H54 (cell line): ENCODE results near the gene GABARAPL2.
"Not testable (repeated sequence)": the region's sequence is repeated elsewhere in the genome, so short reads cannot be mapped to it uniquely, and the experiment has no call there.

Experiments used
- DNase-seq: peaks from one replicate; pipeline ENCODE4 v3.0.0; 2011; ENCODE audit warnings: low spot score, mixed read lengths; ENCODE audit not compliant: insufficient read length
- FAIRE-seq: peaks from 3 replicates; lab custom pipeline; 2011; peaks lifted over from hg19 to GRCh38; lab: Jason Lieb, UNC
- POLR2A ChIP-seq: IDR thresholded peaks from 2 replicates; pipeline ENCODE4 v1.6.1; 2011; ENCODE audit warnings: low read depth, mild to moderate bottlenecking, low read length

GABARAPL2 gene

DNA sequence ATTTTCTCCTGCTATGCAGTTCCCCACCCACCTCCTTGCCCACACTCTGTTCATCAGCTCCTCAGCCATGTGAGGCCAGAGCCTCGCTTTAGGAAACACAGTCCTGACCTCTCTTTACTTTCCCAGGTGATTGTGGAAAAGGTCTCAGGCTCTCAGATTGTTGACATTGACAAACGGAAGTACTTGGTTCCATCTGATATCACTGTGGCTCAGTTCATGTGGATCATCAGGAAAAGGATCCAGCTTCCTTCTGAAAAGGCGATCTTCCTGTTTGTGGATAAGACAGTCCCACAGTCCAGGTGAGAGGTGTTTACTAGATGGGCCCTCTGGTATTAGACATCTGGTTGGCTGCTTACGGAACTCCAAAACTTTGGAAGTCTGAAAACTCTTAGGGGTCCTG lies 1.7 kb downstream of the GABARAPL2 start:
- FAIRE-seq = no peak
- no peak for DNase-seq
- TF ChIP-seq POLR2A = no peak

DNA sequence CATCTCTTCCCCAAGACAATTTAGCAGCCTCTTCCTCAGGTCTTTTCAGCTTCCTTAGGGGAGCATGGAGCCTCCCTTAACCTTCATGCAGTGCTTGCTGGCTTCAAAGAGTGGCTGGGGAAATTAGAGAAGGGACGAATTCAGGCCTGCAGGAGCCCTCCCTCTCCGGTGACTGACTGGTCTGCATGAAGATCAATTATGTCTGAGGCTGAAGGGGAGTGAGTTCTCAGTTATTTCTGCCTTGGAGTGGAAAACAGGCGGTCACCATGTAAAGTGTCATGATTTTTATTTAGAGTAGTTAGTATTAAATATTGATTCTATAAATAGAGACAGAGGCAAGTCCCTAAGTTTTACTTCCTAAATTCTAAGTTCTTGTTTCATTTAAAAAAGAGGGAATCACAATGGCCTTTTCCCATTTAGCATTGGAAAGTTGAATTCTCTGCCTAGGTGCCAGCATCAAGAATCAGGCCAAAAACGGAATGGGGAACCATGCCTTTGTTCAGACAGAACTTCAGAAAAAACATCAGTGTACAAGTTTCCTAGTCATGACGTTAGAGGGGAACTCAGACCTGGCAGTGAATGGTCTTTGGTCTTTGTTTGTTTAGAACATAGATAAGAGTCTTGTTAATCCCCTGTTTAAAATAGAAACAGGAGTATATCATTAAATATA lies 4.4 kb downstream of the GABARAPL2 start:
- no peak for DNase-seq
- FAIRE-seq = no peak
- TF ChIP-seq POLR2A = no peak

DNA sequence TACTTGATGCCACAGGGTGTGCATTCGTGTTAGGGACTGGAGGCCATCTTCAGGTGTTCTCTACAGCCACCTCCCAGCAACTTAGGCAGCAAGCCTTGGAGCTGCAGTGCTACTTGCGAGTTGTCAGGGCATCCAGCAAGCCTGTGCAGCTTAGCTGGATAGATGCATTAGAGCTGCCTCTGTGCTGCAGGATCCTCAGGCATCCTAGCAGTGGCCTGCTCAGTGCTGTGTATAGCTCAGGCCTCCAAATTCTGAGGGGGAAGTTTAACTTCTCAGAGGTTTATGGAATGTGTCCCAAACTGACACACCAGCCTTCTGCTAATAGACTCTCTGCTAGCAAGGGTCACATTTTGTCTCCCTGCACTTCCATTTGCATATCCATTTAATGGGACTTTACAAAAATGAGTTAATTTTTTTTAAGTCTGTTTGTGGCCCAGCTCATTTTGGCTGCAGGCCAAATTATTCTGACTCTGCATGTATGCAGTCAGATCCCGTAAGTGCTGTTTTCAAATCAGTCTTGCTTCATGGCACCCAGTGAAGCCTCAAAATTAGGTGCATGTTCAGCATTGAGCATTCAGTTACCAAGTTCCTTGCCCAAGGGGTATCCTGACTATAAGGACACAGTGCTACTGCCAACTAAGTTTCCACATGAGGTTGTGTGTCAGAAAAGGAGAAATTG lies 6.8 kb downstream of the GABARAPL2 start:
- no peak for FAIRE-seq
- no peak for TF ChIP-seq POLR2A
- no peak for DNase-seq

DNA sequence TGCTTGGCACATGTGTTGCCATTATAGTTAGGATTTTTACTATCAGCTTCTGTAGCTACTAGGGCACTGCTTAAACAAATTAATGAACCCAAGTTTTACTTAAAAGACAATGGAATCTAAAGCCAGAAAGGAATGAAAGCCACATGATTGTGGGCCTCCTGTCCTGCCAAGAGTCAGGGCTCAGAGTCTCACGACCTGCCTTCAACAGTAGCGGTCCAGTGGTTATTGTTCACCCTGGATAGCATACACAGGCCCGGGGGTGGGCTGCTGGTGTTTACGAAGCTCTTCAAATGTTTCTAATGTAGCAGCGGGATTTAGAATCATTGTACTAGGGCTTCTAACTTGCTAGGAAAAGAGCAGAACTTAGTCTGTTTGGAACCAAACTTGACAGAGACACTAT lies 7.8 kb downstream of the GABARAPL2 start:
- no peak for DNase-seq
- TF ChIP-seq POLR2A = no peak
- FAIRE-seq = no peak

DNA sequence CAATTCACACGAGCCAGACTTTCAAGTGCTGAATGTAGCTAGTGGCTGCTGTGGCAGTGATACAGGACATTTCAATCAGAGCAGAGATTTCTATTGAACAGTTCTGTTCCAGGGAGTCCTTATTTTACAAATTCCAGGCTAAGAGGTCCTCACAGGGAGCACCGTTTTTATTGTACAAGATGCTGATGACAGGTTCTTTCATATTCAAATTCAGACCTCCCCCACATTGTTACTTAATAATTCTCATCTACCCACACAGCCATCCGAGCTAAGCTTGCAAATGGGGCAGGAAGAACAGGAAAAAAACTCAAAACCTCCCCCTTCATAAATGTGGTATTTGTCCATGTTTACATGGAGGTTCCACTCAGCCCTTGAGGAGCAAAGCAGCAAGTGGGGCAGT lies 9.8 kb downstream of the GABARAPL2 start:
- no peak for DNase-seq
- TF ChIP-seq POLR2A = no peak
- FAIRE-seq = no peak

DNA sequence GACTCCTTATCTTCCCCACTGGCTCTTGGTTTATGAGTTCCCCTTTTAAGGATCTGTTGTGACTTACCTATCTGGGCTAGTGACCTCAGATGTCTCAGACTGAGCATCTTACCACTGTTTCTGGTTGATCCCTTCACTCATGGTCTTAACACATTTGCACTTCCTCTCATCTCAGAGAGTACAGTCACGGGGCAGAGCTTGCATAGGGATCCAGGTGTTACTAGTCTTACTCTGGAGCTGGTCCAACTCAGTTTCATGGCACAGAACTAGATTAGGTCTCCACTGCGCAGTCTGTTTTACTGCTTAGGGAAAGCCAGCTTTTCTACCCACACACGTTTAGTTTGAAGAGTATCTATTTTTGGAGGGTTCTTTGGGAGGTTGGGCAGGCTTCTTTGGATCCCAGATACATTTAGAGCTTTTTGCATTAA lies 10.2 kb downstream of the GABARAPL2 start:
- TF ChIP-seq POLR2A = no peak
- no peak for DNase-seq
- FAIRE-seq = no peak

DNA sequence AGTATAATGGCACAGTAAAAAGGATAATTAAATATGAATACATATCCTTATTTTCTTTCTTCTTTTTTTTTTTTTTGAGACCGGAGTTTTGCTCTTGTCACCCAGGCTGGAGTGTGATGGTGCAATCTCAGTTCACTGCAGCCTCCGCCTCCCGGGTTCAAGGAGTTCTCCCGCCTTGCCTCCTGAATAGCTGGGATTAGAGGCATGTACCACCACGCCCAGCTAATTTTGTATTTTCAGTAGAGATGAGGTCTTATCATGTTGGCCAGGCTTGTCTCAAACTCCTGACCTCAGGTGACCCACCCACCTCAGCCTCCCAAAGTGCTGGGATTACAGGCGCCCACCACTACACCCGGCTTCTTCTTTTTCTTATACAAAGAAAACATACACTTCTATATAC lies 12.0 kb downstream of the GABARAPL2 start:
- no peak for FAIRE-seq
- no peak for DNase-seq
- no peak for TF ChIP-seq POLR2A

DNA sequence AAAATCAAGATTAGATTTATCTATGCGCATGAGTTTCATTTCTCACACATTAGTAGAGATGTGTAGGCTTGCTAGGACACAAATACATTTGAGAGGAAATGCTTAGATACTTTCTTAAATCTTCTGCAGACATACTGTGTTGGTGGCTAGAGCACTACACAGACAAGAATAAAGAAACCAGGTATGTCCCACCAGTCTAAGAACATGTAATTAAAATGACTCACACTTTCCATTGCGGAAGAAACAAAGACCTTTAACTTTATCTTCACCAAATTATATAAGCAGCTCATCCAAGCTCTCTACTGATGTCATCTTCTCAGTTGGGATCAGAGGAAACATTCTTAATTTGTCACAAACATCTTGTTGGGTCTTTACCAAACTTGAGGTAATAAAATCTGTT lies 12.5 kb downstream of the GABARAPL2 start:
- TF ChIP-seq POLR2A = no peak
- DNase-seq = no peak
- FAIRE-seq = no peak

DNA sequence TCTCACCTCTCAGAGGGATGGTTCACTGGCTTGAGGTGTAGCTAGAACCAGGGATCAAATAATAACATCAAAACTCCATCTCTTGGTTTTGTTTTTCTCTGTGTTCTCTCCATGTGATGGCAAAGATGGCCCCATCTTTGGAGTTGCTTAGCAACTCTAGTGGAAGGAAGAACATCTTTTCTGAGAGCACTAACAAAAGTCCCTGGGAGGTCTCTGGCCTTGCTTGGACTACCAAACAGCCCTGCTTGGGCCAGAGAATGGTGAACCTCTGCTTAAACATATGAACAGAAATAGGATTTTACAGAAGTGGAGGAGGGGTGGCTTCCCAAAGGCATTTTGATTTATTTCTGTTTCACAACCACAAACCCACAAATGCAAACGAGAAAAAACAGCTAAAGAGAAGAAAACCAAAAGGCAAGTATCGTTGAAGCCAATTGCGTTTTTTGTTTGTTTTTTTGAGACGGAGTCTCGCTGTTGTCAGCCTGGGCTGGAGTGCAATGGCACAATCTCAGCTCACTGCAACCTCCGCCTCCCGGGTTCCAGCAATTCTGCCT lies 13.2 kb downstream of the GABARAPL2 start:
- no peak for TF ChIP-seq POLR2A
- FAIRE-seq (no peak), DNase-seq (no peak)

DNA sequence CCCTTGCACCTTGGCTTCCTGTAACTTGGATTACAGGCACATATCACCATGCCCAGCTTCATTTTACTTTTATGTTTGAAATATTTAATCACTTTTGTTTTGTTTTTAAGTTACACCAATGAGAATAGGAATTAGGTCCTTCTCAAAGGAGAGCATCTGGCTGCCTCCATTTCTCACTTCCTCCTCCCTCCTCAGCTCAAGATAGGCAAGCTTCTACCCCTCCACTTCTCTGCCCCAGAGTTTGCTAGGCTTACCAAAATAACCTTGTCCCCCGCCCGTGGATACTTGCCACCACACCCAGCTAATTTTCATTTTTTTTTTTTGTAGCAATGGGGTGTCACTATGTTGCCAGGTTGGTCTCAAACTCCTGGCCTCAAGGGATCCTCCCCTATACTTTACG lies 17.9 kb downstream of the GABARAPL2 start:
- no peak for TF ChIP-seq POLR2A
- DNase-seq = no peak
- FAIRE-seq = no peak

DNA sequence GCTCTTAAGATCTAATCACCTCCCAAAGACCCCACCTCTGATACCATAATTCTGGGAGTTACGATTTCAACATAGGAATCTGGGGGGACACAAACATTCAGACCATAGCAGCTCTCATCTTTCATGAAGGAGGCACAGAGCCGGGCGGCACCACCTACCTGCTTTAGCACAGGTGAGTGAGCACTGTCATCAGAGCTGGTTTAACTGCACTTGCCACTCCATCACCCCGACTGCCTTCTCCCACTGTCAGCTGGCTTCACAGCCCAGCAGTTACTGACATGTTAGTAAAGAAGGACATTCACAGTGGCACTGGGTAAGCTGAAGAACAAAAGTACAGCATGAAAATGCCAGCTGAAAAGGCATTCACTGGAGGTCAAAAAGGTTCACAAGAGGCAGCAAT lies 22.5 kb downstream of the GABARAPL2 start:
- FAIRE-seq (no peak), DNase-seq (no peak)
- no peak for TF ChIP-seq POLR2A

DNA sequence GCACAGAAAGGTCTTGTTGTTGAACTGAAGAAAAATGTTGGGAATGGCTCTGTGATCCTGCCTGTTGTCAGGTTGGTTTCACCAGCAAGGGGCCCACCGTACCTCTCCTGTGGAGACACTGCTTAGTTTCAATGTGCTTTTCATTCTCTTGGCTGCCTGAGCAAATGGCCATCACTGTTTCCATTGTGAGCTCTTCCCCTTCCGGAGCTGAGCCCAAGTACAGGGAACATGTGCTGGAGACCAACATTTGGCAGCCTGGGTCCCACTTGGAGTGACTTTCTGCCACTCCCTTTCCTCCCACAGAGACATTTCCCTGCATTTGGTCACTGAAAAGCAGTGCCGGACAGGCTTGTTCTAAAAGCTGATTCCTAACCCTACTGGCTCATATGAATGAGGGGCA lies 23.1 kb downstream of the GABARAPL2 start:
- DNase-seq (no peak), FAIRE-seq (no peak)
- TF ChIP-seq POLR2A = no peak

DNA sequence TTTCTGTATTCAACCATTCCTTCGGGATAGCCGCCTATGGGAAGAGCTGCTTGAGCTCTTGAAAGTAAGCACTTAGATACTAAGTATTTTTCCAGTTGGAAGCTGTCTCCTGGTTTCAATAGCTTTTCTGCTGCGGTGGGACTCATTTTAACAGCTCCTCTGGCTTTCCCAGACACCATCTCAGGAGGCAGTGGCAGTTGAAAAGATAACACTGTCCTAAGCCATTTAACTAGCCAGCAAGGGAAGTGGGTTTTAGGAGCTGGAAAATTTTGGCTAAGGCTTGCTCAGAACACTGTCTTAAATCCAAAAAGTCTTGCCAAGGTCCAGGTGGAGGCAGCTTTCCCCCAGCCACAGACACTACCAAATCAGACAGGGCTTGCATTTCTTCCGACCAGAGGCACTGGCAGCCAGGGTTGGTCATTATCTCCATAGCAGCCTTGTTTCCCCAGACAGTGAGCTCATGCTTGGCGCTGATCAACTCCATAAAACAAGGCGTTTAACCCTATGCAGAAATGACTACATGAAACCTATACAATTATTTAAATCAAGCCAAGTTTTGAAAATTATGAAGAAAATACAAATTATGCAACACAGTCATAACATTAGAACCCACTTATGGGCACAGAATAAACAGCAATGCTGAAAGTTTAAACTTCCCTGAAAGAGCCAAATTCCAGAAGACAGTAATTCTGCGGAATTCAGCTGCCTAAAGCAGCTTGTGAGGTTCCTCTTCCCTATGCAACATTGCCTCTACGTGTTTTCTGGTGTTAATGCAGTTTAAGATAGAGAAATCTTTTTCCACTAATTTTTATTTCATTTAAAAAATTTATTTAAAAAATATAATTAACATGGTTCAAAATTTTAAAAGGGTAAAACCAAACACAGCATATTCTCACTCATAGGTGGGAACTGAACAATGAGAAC lies 25.0 kb downstream of the GABARAPL2 start:
- no peak for TF ChIP-seq POLR2A
- no peak for FAIRE-seq

DNA sequence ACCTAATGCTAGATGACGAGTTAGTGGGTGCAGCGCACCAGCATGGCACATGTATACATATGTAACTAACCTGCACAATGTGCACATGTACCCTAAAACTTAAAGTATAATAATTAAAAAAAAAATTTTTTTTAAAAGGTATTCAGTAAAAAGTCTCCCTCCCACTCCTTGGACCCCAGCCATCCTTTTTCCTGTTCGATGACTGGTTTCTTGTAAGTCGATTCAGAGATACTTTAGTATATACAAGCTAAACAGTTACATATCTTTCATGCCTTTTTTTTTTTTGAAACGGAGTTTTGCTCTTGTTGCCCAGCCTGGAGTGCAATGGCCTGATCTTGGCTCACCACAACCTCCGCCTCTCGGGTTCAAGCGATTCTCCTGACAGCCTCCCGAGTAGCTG lies 25.7 kb downstream of the GABARAPL2 start:
- FAIRE-seq, DNase-seq: not testable (repeated sequence)

More for the DNA sequence above, 25.0 kb downstream of the GABARAPL2 start:
- no peak for DNase-seq
